Measurements from ENCODE around the gene LANCL1. TPM values are rescaled to one million over a fixed set of nuclear protein-coding genes. Genes with fewer than 3 reads are reported as not detected.

LANCL1 gene
- total and polyA plus RNA-seq, 2 donors from 2014 or later, result 28.0 to 47.4 TPM

GRCh38 chr2:210480079-210480478 is 3.5 kb upstream of the LANCL1 start:
- Histone ChIP-seq H3K4me1 (ENCODE audit: control insufficient read depth in 2 of 3, insufficient read depth in 2 of 3, low read depth in 1 of 3, low read length in 3 of 3) (no peaks in the 10 kb centered on the region), H3K27me3 (ENCODE audit: control insufficient read depth, insufficient read depth, low read length) (no peaks in the 10 kb centered on the region), H3K4me3 (ENCODE audit: low read length in 3 of 3) (no peak overlapping the region), H3K36me3 (ENCODE audit: control insufficient read depth in 2 of 3, insufficient read depth in 3 of 3, low read length in 3 of 3) (no peaks in the 10 kb centered on the region), H3K9me3 (ENCODE audit: control insufficient read depth in 2 of 3, insufficient read depth in 1 of 3, low read length in 3 of 3) (no peaks in the 10 kb centered on the region), H3K9ac (ENCODE audit: low read length in 3 of 3) (no peak overlapping the region), H3K27ac (ENCODE audit: low read depth in 2 of 2, low read length in 2 of 2) (no peak overlapping the region)
- intact Hi-C loops (cut with DNase I), result no loop called here
- no peak for FAIRE-seq
- no peak for TF ChIP-seq CTCF (IDR thresholded peaks at IDR 0.05; ENCODE audit: borderline replicate concordance, extremely low read depth, insufficient read depth)
- no peak for DNase-seq

- TF ChIP-seq CTCF (IDR thresholded peaks at IDR 0.05; ENCODE audit: borderline replicate concordance, extremely low read depth, insufficient read depth), result no peak
- Histone ChIP-seq H3K27me3 (ENCODE audit: control insufficient read depth, insufficient read depth, low read length) (no peaks in the 10 kb centered on the region), H3K27ac (ENCODE audit: low read depth in 2 of 2, low read length in 2 of 2) (no peak overlapping the region), H3K9me3 (ENCODE audit: control insufficient read depth in 2 of 3, insufficient read depth in 1 of 3, low read length in 3 of 3) (no peaks in the 10 kb centered on the region), H3K36me3 (ENCODE audit: control insufficient read depth in 2 of 3, insufficient read depth in 3 of 3, low read length in 3 of 3) (no peaks in the 10 kb centered on the region), H3K4me1 (ENCODE audit: control insufficient read depth in 2 of 3, insufficient read depth in 2 of 3, low read depth in 1 of 3, low read length in 3 of 3) (peaks cover 0 to 3% (median 0%) of the 10 kb centered on the region in 3 donors), H3K9ac (ENCODE audit: low read length in 3 of 3) (no peak overlapping the region), H3K4me3 (ENCODE audit: low read length in 3 of 3) (no peak overlapping the region)
- DNase-seq (no peak), FAIRE-seq (no peak)
- intact Hi-C loops (cut with DNase I), result no loop called here
These were observed 2.1 kb upstream of the LANCL1 start for GRCh38 chr2:210478661-210479060.

GRCh38 chr2:210477496-210477895 is 937 bp upstream of the LANCL1 start:
- Histone ChIP-seq H3K4me1 (ENCODE audit: control insufficient read depth in 2 of 3, insufficient read depth in 2 of 3, low read depth in 1 of 3, low read length in 3 of 3) (peaks cover 0 to 3% (median 0%) of the 10 kb centered on the region in 3 donors), H3K4me3 (ENCODE audit: low read length in 3 of 3) (peak overlapping the region in 1 of 3 donors; percentile 86), H3K27ac (ENCODE audit: low read depth in 2 of 2, low read length in 2 of 2) (no peak overlapping the region), H3K9ac (ENCODE audit: low read length in 3 of 3) (no peak overlapping the region), H3K36me3 (ENCODE audit: control insufficient read depth in 2 of 3, insufficient read depth in 3 of 3, low read length in 3 of 3) (peaks cover 0 to 4% (median 0%) of the 10 kb centered on the region in 3 donors), H3K9me3 (ENCODE audit: control insufficient read depth in 2 of 3, insufficient read depth in 1 of 3, low read length in 3 of 3) (no peaks in the 10 kb centered on the region), H3K27me3 (ENCODE audit: control insufficient read depth, insufficient read depth, low read length) (no peaks in the 10 kb centered on the region)
- TF ChIP-seq CTCF (IDR thresholded peaks at IDR 0.05; ENCODE audit: borderline replicate concordance, extremely low read depth, insufficient read depth), result no peak
- intact Hi-C loops (cut with DNase I), result no loop called here
- FAIRE-seq (no peak), DNase-seq (peak in 1 of 5 donors; percentile 8)

- H3K27ac ChIP-seq (ENCODE audit: low read depth in 2 of 2, low read length in 2 of 2), result no peak overlapping the region
- peak overlapping the region; percentile 30 to 80 (median 65) for H3K9ac ChIP-seq (ENCODE audit: low read length in 3 of 3)
- DNase-seq (peak in 2 of 5 donors; percentile 22 to 44), FAIRE-seq (no peak)
- H3K36me3 ChIP-seq (ENCODE audit: control insufficient read depth in 2 of 3, insufficient read depth in 3 of 3, low read length in 3 of 3), result peaks cover 2 to 14% (median 7%) of the 10 kb centered on the region in 3 donors
- intact Hi-C loops (cut with DNase I), result no loop called here
- no peaks in the 10 kb centered on the region for H3K27me3 ChIP-seq (ENCODE audit: control insufficient read depth, insufficient read depth, low read length)
- H3K4me1 ChIP-seq (ENCODE audit: control insufficient read depth in 2 of 3, insufficient read depth in 2 of 3, low read depth in 1 of 3, low read length in 3 of 3), result peaks cover 0 to 3% (median 0%) of the 10 kb centered on the region in 3 donors
- TF ChIP-seq CTCF (IDR thresholded peaks at IDR 0.05; ENCODE audit: borderline replicate concordance, extremely low read depth, insufficient read depth), result no peak
- peak overlapping the region; percentile 79 to 87 (median 86) for H3K4me3 ChIP-seq (ENCODE audit: low read length in 3 of 3)
- no peaks in the 10 kb centered on the region for H3K9me3 ChIP-seq (ENCODE audit: control insufficient read depth in 2 of 3, insufficient read depth in 1 of 3, low read length in 3 of 3)
These were observed 853 bp downstream of the LANCL1 start for GRCh38 chr2:210475706-210476105.
